RCC 7860 (cell line): ENCODE data around the gene MAST4.
A peak's percentile ranks its signal among the peaks of the same experiment; 100 is the strongest.

Experiments used
- DNase-seq: peaks from one replicate; pipeline ENCODE4 v3.0.0-alpha.2; 2015; ENCODE audit warnings: low spot score
- FAIRE-seq: peaks from 2 replicates; lab custom pipeline; 2012; peaks lifted over from hg19 to GRCh38; lab: Jason Lieb, UNC

Gene MAST4

GRCh38 chr5:66595756-66596635 is at the start of gene MAST4:
TSS of gene MAST4 (plus strand) at chr5:66596393. CDS start at chr5:66596656, 263 bp downstream.
- no peak for FAIRE-seq
- peak; percentile 15 for DNase-seq

- DNase-seq: no peak
- no peak for FAIRE-seq
Measured at GRCh38 chr5:66546541-66546940, 49.7 kb upstream of the MAST4 start.

GRCh38 chr5:66551338-66551737 is 44.9 kb upstream of the MAST4 start:
- FAIRE-seq: no peak
- DNase-seq: no peak

GRCh38 chr5:66551945-66552344 is 44.2 kb upstream of the MAST4 start:
- DNase-seq (no peak), FAIRE-seq (no peak)

- DNase-seq (no peak), FAIRE-seq (no peak)
Measured at GRCh38 chr5:66553368-66553912, 42.8 kb upstream of the MAST4 start.

GRCh38 chr5:66553916-66554575 is 42.1 kb upstream of the MAST4 start:
- peak; percentile 21 for FAIRE-seq
- DNase-seq: peak; percentile 50

GRCh38 chr5:66554884-66555283 is 41.3 kb upstream of the MAST4 start:
- DNase-seq: no peak
- no peak for FAIRE-seq

- DNase-seq: no peak
- FAIRE-seq: no peak
Measured at GRCh38 chr5:66558560-66558959, 37.6 kb upstream of the MAST4 start.

GRCh38 chr5:66560371-66560770 is 35.8 kb upstream of the MAST4 start:
- FAIRE-seq (no peak), DNase-seq (no peak)

- FAIRE-seq (no peak), DNase-seq (no peak)
Measured at GRCh38 chr5:66561256-66561990, 34.8 kb upstream of the MAST4 start.

GRCh38 chr5:66565878-66566277 is 30.3 kb upstream of the MAST4 start:
- no peak for DNase-seq

GRCh38 chr5:66567474-66567873 is 28.7 kb upstream of the MAST4 start:
- no peak for FAIRE-seq
- no peak for DNase-seq

More at GRCh38 chr5:66565878-66566277, 30.3 kb upstream of the MAST4 start:
- no peak for FAIRE-seq

GRCh38 chr5:66570201-66570600 is 26.0 kb upstream of the MAST4 start:
- DNase-seq (no peak), FAIRE-seq (no peak)

GRCh38 chr5:66573733-66574132 is 22.5 kb upstream of the MAST4 start:
- no peak for DNase-seq
- FAIRE-seq: no peak

GRCh38 chr5:66582499-66583165 is 13.6 kb upstream of the MAST4 start:
- DNase-seq: no peak
- FAIRE-seq: no peak

- DNase-seq: no peak
- FAIRE-seq: no peak
Measured at GRCh38 chr5:66585291-66585690, 10.9 kb upstream of the MAST4 start.

GRCh38 chr5:66587771-66588170 is 8.4 kb upstream of the MAST4 start:
- DNase-seq (no peak), FAIRE-seq (no peak)

- FAIRE-seq: no peak
- no peak for DNase-seq
Measured at GRCh38 chr5:66596636-66597182, 516 bp downstream of the MAST4 start.

GRCh38 chr5:66597183-66597757 is 1.1 kb downstream of the MAST4 start:
- DNase-seq: no peak
- no peak for FAIRE-seq

- DNase-seq: no peak
Measured at GRCh38 chr5:66602621-66603020, 6.4 kb downstream of the MAST4 start.

More at GRCh38 chr5:66602621-66603020, 6.4 kb downstream of the MAST4 start:
- FAIRE-seq: no peak
